ENCODE measurements around the gene NEDD9. TPM values are rescaled to one million over a fixed set of nuclear protein-coding genes. Genes with fewer than 3 reads are reported as not detected.
A peak's percentile ranks its signal among the peaks of the same experiment; 100 is the strongest.

Gene NEDD9
- total RNA-seq, 1 donor from 2014 or later = 39.1 TPM

GRCh38 chr6:11203306-11204004, 29.0 kb downstream of the NEDD9 start:
- FAIRE-seq = no peak
- DNase-seq (ENCODE audit: low spot score in 2 of 2) = no peak

GRCh38 chr6:11202513-11203305, 29.8 kb downstream of the NEDD9 start:
- peak; percentile 49 to 53 for DNase-seq (ENCODE audit: low spot score in 2 of 2)
- FAIRE-seq = no peak

- FAIRE-seq (no peak), DNase-seq (ENCODE audit: low spot score in 2 of 2) (no peak)
Observed at GRCh38 chr6:11201772-11202512, 30.5 kb downstream of the NEDD9 start.

GRCh38 chr6:11201015-11201414, 31.5 kb downstream of the NEDD9 start:
- FAIRE-seq = no peak
- DNase-seq (ENCODE audit: low spot score in 2 of 2) = no peak

- FAIRE-seq (no peak), DNase-seq (ENCODE audit: low spot score in 2 of 2) (no peak)
Observed at GRCh38 chr6:11200356-11200755, 32.1 kb downstream of the NEDD9 start.

- FAIRE-seq (no peak), DNase-seq (ENCODE audit: low spot score in 2 of 2) (no peak)
Observed at GRCh38 chr6:11198663-11199603, 33.5 kb downstream of the NEDD9 start.

GRCh38 chr6:11197850-11198249, 34.6 kb downstream of the NEDD9 start:
- FAIRE-seq = no peak
- DNase-seq (ENCODE audit: low spot score in 2 of 2) = no peak

- FAIRE-seq (no peak), DNase-seq (ENCODE audit: low spot score in 2 of 2) (no peak)
Observed at GRCh38 chr6:11197175-11197536, 35.3 kb downstream of the NEDD9 start.

- no peak for FAIRE-seq
- no peak for DNase-seq (ENCODE audit: low spot score in 2 of 2)
Observed at GRCh38 chr6:11196511-11197174, 35.8 kb downstream of the NEDD9 start.

GRCh38 chr6:11194356-11195218, 37.9 kb downstream of the NEDD9 start:
- DNase-seq (ENCODE audit: low spot score in 2 of 2) (no peak), FAIRE-seq (no peak)

GRCh38 chr6:11193434-11193833, 39.0 kb downstream of the NEDD9 start:
- no peak for FAIRE-seq

GRCh38 chr6:11192167-11192566, 40.3 kb downstream of the NEDD9 start:
- DNase-seq (ENCODE audit: low spot score in 2 of 2) (no peak), FAIRE-seq (no peak)

More at GRCh38 chr6:11193434-11193833, 39.0 kb downstream of the NEDD9 start:
- DNase-seq (ENCODE audit: low spot score in 2 of 2) = no peak

- FAIRE-seq = no peak
- DNase-seq (ENCODE audit: low spot score in 2 of 2) = no peak
Observed at GRCh38 chr6:11190625-11191245, 41.7 kb downstream of the NEDD9 start.

- FAIRE-seq = no peak
- no peak for DNase-seq (ENCODE audit: low spot score in 2 of 2)
Observed at GRCh38 chr6:11189865-11190624, 42.4 kb downstream of the NEDD9 start.

- FAIRE-seq (no peak), DNase-seq (ENCODE audit: low spot score in 2 of 2) (no peak)
Observed at GRCh38 chr6:11188161-11188915, 44.1 kb downstream of the NEDD9 start.

- FAIRE-seq (no peak), DNase-seq (ENCODE audit: low spot score in 2 of 2) (no peak)
Observed at GRCh38 chr6:11187301-11187700, 45.2 kb downstream of the NEDD9 start.
